Measurements from ENCODE around the gene MPND. TPM values are rescaled to one million over a fixed set of nuclear protein-coding genes. Genes with fewer than 3 reads are reported as not detected.

Gene MPND
- total RNA-seq, 2 donors from 2014 or later, result 51.5 to 55.9 TPM

- WGBS, 2 experiments (ENCODE audit: insufficient coverage in 1 of 2, insufficient read length in 1 of 2), result 62 to 72% methylated on average over 8 to 13 of the region's 13 CpGs
- no peak overlapping the region for H3K9ac ChIP-seq (ENCODE audit: extremely low read depth, low read length, poor library complexity, severe bottlenecking)
- H3K36me3 ChIP-seq (ENCODE audit: control insufficient read depth, insufficient read depth, low read length), result no peaks in the 10 kb centered on the region
- H3K9me3 ChIP-seq (ENCODE audit: control insufficient read depth, low read length), result no peaks in the 10 kb centered on the region
- Mint-ChIP-seq H3K4me3 (peak overlapping the region; percentile 67), H3K27ac (peak overlapping the region; percentile 19), H3K36me3 (ENCODE audit: low read depth) (peaks cover 10% of the 10 kb centered on the region), H3K4me1 (peaks cover 5% of the 10 kb centered on the region), H3K27me3 (ENCODE audit: insufficient read depth) (peaks cover 7% of the 10 kb centered on the region), H3K9me3 (peaks cover 5% of the 10 kb centered on the region)
- H3K27me3 ChIP-seq (ENCODE audit: control insufficient read depth, insufficient read depth, low read length, poor library complexity, severe bottlenecking), result peaks cover 17% of the 10 kb centered on the region
- H3K4me1 ChIP-seq (ENCODE audit: control insufficient read depth, insufficient read depth, low read length), result no peaks in the 10 kb centered on the region
- H3K27ac ChIP-seq (ENCODE audit: low read depth, low read length), result no peak overlapping the region
- no peak for DNase-seq
- TF ChIP-seq CTCF (conservative IDR thresholded peaks at IDR 0.05), result no peak
- no peak overlapping the region for H3K4me3 ChIP-seq (ENCODE audit: low read length)
Measured at GRCh38 chr19:4326215-4326836, 17.0 kb upstream of the MPND start.

GRCh38 chr19:4326837-4327251 is 16.5 kb upstream of the MPND start:
- TF ChIP-seq CTCF (conservative IDR thresholded peaks at IDR 0.05), result no peak
- no peak overlapping the region for H3K9ac ChIP-seq (ENCODE audit: extremely low read depth, low read length, poor library complexity, severe bottlenecking)
- no peaks in the 10 kb centered on the region for H3K4me1 ChIP-seq (ENCODE audit: control insufficient read depth, insufficient read depth, low read length)
- H3K27me3 ChIP-seq (ENCODE audit: control insufficient read depth, insufficient read depth, low read length, poor library complexity, severe bottlenecking), result peaks cover 17% of the 10 kb centered on the region
- Mint-ChIP-seq H3K4me3 (peak overlapping the region; percentile 67), H3K36me3 (ENCODE audit: low read depth) (peaks cover 11% of the 10 kb centered on the region), H3K4me1 (peaks cover 5% of the 10 kb centered on the region), H3K27me3 (ENCODE audit: insufficient read depth) (peaks cover 7% of the 10 kb centered on the region), H3K9me3 (peaks cover 2% of the 10 kb centered on the region), H3K27ac (no peak overlapping the region)
- peak; percentile 90 for DNase-seq
- no peaks in the 10 kb centered on the region for H3K9me3 ChIP-seq (ENCODE audit: control insufficient read depth, low read length)
- H3K4me3 ChIP-seq (ENCODE audit: low read length), result no peak overlapping the region
- H3K36me3 ChIP-seq (ENCODE audit: control insufficient read depth, insufficient read depth, low read length), result no peaks in the 10 kb centered on the region
- no peak overlapping the region for H3K27ac ChIP-seq (ENCODE audit: low read depth, low read length)
- WGBS, 2 experiments (ENCODE audit: insufficient coverage in 1 of 2, insufficient read length in 1 of 2), result 8 to 12% methylated on average over 20 to 33 of the region's 33 CpGs

GRCh38 chr19:4327252-4327876 is 16.0 kb upstream of the MPND start:
- Mint-ChIP-seq H3K4me3 (peak overlapping the region; percentile 67), H3K27me3 (ENCODE audit: insufficient read depth) (peaks cover 7% of the 10 kb centered on the region), H3K27ac (peak overlapping the region; percentile 86), H3K9me3 (peaks cover 2% of the 10 kb centered on the region), H3K4me1 (peaks cover 5% of the 10 kb centered on the region), H3K36me3 (ENCODE audit: low read depth) (peaks cover 12% of the 10 kb centered on the region)
- Histone ChIP-seq H3K4me3 (ENCODE audit: low read length) (peak overlapping the region; percentile 60), H3K36me3 (ENCODE audit: control insufficient read depth, insufficient read depth, low read length) (no peaks in the 10 kb centered on the region), H3K27me3 (ENCODE audit: control insufficient read depth, insufficient read depth, low read length, poor library complexity, severe bottlenecking) (peaks cover 17% of the 10 kb centered on the region), H3K9ac (ENCODE audit: extremely low read depth, low read length, poor library complexity, severe bottlenecking) (no peak overlapping the region), H3K4me1 (ENCODE audit: control insufficient read depth, insufficient read depth, low read length) (no peaks in the 10 kb centered on the region), H3K27ac (ENCODE audit: low read depth, low read length) (no peak overlapping the region), H3K9me3 (ENCODE audit: control insufficient read depth, low read length) (no peaks in the 10 kb centered on the region)
- peak; percentile 97 for DNase-seq
- 15 to 19% methylated on average over 12 to 30 of the region's 30 CpGs for WGBS, 2 experiments (ENCODE audit: insufficient coverage in 1 of 2, insufficient read length in 1 of 2)
- no peak for TF ChIP-seq CTCF (conservative IDR thresholded peaks at IDR 0.05)
